Left colon (tissue), 2 donors: Measurements from ENCODE around the gene DGKZ. TPM values are rescaled to one million over a fixed set of nuclear protein-coding genes. Genes with fewer than 3 reads are reported as not detected.
A peak's percentile ranks its signal among the peaks of the same experiment; 100 is the strongest.

Source experiments
- ATAC-seq: fragments of 200-7000 bp; cut with Tn5 transposase; one replicate; pipeline ENCODE4 v1.9.1; 2020; ENCODE audit warnings: mild to moderate bottlenecking, moderate library complexity
- DNase-seq, 2 donors: peaks; one replicate each; pipeline ENCODE4 v3.0.0-alpha.2; 2020
- intact Hi-C, 2 donors: fragments of 100-400 bp; cut with DNase I in 1 of 2; cut with micrococcal nuclease in 1 of 2; formaldehyde crosslinking; loops; one replicate each; pipeline versions ENCODE4 v1.11.2 to v1.14.0; 2022; cut with DNase I, micrococcal nuclease
- total RNA-seq, 2 donors: library from RNA; stranded (reverse); fragmentation: NEBNext Ultra II Directional; extraction: Animal tissue kit (Norgen Biotek cat#: 25700); gene quantifications; one replicate each; pipeline ENCODE4 v1.2.1, GENCODE V29; 2021
- donor health status: DM: no; HTN: no; CAD: no.
- donor health status: DM: yes; HTN: yes; CAD: no.

The DGKZ gene
- total RNA-seq, 2 donors from 2014 or later: 44.9 to 47.9 TPM

GRCh38 chr11:46386005-46386578 is 38.8 kb downstream of the DGKZ start:
- intact Hi-C loops: loop anchor here (5.0 to 10.0 kb wide), 2 partner anchors 149 to 151 kb away; no protein-coding TSS in a partner anchor
- DNase-seq (no peak), ATAC-seq (no peak)

DNA sequence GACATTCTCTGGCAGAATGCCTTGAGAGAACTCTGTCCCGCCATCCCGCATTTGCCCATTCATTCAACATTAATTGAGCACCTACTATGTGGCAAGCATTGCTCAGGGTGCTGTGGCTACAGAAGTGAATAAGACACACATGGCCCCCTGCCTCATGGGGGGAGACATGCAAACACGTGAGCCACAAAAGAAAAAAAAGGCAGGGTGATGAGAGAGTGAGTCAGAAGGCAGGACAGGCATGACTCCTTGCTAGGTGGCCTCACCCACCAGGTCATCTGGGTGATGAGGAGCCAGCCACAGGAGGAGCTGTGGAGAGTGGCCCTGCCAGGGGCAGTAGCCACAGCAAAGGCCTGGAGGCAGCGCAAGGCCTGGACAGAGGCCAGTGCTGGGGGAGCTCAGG is 39.4 kb downstream of the DGKZ start:
- no peak for DNase-seq
- intact Hi-C loops: loop anchor here (5.0 to 10.0 kb wide), 2 partner anchors 148 to 151 kb away; no protein-coding TSS in a partner anchor

DNA sequence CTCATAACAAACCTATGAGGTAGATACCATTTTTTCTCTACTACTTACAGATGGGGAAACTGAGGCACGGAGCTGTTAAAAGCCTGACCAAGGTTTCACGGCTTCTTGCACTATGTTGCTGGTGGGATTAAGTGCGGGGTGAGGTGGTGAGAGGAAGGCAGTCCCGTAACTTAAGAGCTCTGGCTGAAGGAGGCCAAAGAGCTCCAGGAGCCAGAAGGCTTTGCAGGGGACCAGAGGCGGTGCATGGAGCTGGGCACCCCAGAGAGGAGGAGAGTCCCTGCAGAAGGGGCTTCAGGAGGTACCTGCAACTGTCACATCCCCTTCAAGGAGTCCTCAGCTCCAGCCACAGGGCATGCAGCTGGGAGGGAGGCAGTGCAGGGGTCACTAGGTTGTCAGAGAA is 40.2 kb downstream of the DGKZ start:
- intact Hi-C loops: loop anchor here (5.0 to 10.0 kb wide), 2 partner anchors 147 to 150 kb away; no protein-coding TSS in a partner anchor
- ATAC-seq: no peak
- DNase-seq: no peak

More for the DNA sequence above, 39.4 kb downstream of the DGKZ start:
- no peak for ATAC-seq

DNA sequence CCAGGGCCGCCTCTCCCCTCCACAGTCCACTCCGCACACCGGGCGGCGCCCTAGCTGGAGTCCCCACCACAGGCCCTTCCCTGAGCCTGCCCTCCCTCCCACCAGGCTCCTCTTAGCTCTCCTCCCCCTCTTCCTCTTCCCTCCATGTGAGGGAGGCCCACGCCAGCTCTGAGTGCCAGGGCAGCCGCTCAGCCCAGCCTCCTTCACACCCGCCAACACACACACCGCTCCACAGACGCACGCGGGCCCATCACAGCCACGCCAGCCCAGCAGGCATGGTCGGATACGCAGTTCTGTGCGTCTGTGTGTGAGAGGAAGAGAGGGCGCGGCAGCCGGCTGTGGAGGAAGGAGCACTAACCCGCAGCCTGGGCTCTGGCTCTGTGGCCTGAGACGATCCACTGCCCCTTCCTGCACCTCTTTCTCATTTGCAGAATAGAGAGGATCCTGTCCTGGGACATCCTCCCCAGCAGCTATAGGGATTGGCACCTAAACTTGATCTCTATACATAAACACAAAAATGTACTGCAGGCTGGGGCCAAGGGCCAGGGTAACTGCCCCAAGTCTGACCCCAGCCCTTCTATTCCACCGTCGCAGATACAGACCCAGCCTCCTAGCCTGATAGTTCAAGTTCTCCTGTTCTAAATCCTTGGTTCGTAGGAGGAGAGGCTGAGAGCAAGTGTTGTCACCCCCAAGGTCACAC is 40.8 kb downstream of the DGKZ start:
- intact Hi-C loops: loop anchor here (5.0 to 10.0 kb wide), 2 partner anchors 147 to 149 kb away; no protein-coding TSS in a partner anchor
- no peak for DNase-seq
- no peak for ATAC-seq

DNA sequence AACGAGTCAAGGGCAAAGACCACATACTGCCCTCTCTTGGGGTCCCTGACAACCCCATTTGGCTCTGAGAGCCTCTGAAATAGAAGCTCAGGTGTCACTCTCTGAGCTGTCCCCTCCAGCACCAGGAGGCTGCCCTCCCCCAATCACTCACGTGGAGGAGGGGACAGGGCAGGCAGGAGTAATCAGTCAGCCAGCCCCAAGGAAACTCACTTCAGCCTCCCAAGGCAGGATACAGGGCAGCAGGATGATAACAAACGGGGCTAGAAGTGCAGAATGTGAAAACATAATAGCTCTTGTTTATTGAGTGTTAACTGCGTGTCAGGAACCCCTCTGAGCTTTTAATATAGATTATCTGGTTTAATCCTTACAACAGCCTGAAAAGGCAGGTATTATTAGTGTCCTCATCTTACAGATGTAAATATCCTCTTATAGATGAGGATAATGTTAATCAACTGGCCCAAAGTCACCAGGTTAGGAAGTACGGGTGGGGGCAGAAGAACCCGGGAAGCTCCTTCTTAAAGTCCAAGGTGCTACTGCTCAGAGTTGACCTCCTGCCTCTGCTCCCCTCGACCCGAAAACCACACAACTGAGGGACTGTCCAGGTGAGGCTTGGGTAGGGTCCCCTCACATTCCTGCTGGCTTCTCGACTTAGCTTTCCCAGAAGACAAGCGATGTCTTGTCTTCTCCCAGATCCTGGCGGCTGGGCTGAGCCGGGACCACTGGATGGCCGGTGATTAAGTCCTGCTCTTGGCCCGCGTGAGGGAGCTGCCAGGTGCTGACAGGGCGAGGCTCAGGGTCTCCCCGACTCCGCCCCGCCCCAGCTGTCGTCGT is 41.6 kb downstream of the DGKZ start:
- ATAC-seq (no peak), DNase-seq (no peak)
- intact Hi-C loops: loop anchor here (5.0 to 10.0 kb wide), 2 partner anchors 146 to 148 kb away; no protein-coding TSS in a partner anchor

DNA sequence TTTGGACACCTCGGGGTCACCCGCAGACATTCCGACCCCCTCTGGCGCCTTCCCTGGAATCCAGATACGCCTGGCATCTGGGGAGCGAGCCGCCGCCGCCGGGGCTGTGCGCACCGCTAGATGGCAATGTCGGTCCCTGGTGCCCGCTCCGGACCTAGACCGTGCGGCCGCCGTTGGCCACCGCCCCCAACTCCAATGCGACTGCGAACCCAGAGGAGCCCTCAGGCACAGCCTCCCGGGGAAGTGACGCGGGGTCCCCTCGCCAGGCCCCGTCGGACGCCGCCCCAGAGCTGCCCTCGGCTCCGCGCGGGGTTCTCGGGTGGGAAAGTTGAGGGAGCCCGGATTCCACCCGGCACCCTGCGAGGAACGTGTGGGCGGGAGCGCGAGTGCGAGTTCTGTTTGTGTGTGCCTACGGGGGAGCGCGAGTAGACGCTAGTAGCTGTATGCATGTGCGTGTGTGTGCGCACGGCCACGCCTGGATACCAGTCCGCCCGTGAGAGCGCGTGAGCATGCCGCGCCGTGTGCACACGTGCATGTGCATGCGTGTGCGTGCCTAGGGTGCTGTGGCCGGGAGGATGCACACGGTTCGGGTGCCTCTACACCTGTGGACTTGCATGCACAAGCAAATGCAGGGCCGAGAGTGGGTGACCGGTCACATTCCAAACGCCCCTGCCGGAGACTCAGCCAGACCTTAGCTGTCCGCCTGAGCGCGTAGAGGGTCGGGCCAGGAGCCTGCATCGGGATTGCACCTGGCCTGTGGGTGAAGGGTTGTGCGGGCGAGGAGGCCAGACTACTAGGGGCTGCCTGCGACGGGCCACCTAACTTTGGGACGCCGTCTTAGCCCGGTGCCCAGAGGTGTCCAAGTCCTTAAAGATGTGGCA is 42.4 kb downstream of the DGKZ start:
- intact Hi-C loops: loop anchor here (5.0 to 10.0 kb wide), 2 partner anchors 145 to 148 kb away; no protein-coding TSS in a partner anchor
- DNase-seq (peak in 1 of 2 donors; percentile 83), ATAC-seq (peak; percentile 67)

- peak in 1 of 2 donors; percentile 18 for DNase-seq
- ATAC-seq: no peak
- intact Hi-C loops: no loop called here
Observed at GRCh38 chr11:46390331-46391171, 43.3 kb downstream of the DGKZ start.

- intact Hi-C loops: no loop called here
- no peak for DNase-seq
- ATAC-seq: no peak
Observed at GRCh38 chr11:46391186-46391577, 43.9 kb downstream of the DGKZ start.

DNA sequence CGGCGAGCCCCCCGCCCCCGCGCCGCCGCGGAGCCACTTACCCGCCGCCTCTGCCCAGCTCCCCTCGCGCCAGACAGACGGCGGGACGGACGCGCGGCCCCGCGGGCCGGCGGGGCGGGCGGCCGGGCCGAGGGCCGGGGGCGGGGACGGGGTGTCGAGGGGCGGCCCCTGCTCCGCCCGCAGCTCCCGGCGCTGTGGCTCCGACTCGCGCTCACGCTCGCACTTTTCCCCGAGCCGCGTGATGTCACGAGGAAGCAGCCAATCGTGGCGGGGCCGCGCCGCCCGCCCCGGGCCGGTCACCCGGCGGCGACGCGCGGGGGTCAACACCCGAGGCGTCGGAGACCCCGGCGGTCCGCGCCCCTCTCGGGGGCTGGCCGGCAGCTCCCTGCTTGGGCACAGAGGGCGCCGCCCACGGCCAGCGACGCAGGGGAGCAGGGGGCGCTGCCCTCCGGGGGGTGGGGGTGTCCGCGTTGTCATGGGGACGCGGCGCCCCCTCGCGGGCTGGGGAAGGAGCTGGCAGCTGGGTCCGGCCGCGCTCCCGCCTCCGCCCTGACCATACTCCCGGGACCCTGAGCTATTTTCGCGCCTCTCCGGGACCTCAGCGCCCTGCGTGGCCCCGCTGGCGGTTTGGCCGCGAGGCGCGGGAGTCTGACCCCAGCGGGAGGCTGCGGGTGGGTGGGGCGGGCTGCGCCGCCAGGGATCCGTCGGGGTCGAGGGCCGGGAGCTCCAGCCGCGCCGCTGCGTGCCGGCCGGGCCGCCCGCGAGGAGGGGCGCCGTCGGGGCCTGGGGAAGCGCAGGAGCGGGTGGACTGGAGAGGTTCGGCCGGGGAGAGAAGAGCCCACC is 44.5 kb downstream of the DGKZ start, which contains the start of gene CHRM4:
TSS of gene CHRM4 (minus strand) at position 199 of the 843 bp plus-strand sequence. CDS start 5,219 bp downstream, outside the sequence.
- DNase-seq (no peak), ATAC-seq (no peak)
- intact Hi-C loops: no loop called here

DNA sequence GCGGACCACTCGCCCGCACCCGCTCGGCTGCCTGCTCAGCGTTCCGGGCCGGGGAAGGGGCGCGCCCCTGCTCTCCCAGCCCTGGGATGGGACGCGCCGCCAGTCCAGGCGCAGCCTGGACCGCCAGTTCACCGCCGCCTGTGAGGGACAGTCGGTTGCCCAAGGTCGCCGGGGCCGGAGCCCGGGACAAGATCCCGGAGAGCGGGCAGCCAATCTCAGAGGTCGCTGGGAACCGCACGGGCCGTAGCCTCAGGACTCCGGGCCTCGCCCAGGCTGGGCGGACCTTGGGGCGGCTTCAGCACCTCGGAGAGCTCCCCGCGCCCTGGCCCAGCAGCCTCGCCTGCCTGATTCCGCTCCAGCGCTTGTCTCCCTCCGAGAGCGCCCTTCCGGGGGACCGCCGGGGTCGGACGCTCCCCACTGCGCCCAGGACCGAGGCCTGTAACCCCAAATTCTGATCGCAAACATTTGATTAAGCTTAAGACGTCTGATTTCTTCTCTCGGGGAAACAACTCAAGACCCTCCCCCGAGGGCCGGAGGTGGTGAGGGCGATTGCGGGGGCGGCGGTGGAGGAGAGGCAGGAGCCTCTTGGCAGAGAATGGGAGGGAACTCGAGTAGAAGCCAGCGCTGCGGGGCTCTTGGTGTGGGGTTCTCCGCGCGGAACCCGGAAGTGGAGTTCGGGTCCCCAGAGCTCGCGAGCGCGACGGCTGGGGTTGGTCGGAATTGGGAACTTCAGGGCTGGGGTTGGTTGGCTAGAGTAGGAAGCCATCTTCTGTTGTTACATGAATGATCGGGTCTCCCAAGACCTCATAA is 45.4 kb downstream of the DGKZ start:
- intact Hi-C loops: no loop called here
- ATAC-seq (peak; percentile 82), DNase-seq (peak; percentile 75 to 87)

GRCh38 chr11:46393231-46393616 is 46.0 kb downstream of the DGKZ start:
- intact Hi-C loops: no loop called here
- ATAC-seq (no peak), DNase-seq (no peak)

DNA sequence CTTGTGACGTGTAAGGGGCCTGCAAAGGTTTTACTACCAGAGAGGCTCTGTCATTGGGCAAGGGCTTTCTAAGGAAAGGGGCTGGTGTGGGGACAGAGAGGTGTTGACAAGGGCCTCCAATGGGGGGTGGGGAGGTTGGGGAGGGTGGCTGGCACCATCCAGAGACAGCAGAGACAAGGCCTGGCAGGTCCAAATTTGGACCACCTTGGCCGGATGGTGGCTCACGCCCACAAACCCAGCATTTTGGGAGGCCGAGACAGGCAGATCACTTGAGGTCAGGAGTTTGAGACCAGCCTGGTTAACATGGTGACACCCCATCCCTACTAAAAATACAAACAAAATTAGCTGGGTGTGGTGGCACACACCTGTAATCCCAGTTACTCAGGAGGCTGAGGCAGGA is 46.5 kb downstream of the DGKZ start:
- DNase-seq (no peak), ATAC-seq (no peak)
- intact Hi-C loops: no loop called here

DNA sequence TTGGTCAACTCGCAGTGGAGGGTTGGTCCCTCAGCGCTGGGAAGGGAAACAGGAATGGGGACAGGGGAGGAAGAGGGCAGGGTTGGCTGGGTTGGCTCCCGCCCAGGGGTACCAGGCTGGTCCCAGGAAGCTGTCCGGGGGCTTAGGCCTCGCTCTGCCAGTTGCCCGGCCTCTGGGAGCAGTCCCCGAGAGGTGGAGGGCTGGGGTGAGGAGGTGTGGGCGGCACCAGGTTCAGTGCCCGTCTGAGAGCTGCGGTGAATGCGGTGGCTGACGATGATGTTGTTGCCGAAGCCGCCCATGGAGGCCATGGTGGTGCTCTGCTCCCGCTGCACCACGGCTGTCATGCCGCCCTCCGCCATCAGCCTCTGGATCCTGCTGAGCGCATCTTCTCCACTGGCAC is 50.3 kb downstream of the DGKZ start:
- DNase-seq: no peak
- intact Hi-C loops: no loop called here
- ATAC-seq: no peak

GRCh38 chr11:46402957-46403902 is 56.0 kb downstream of the DGKZ start:
- DNase-seq: no peak
- intact Hi-C loops: no loop called here

GRCh38 chr11:46404476-46405017 is 57.3 kb downstream of the DGKZ start:
- ATAC-seq (no peak), DNase-seq (no peak)
- intact Hi-C loops: no loop called here

More at GRCh38 chr11:46402957-46403902, 56.0 kb downstream of the DGKZ start:
- ATAC-seq: no peak
